Suprapubic skin (tissue), 4 donors: ENCODE data around the gene SFT2D3.

ENCODE experiments used
- CTCF ChIP-seq, 2 donors: fragments of 200-600 bp in 1 of 2; fragments of 450-650 bp in 1 of 2; sonication (generic) in 1 of 2; IDR thresholded peaks; one replicate each; pipeline ENCODE4 v1.5.1; 2016 to 2019; ENCODE audit warnings: antibody characterized with exemption in 2 of 2, mild to moderate bottlenecking in 1 of 2, moderate library complexity in 1 of 2
- EP300 ChIP-seq: sonication (generic); formaldehyde crosslinking; IDR thresholded peaks from one replicate; pipeline ENCODE4 v1.6.1; 2017; ENCODE audit warnings: antibody characterized with exemption
- POLR2A ChIP-seq, 2 donors: fragments of 450-650 bp; IDR thresholded peaks; one replicate each; pipeline ENCODE4 v1.6.1; 2017; ENCODE audit warnings: antibody characterized with exemption in 2 of 2, mild to moderate bottlenecking in 2 of 2, moderate library complexity in 2 of 2
- POLR2AphosphoS5 ChIP-seq, 3 donors: sonication (generic); formaldehyde crosslinking; IDR thresholded peaks; one replicate each; pipeline ENCODE4 v1.6.1; 2017; ENCODE audit warnings: antibody characterized with exemption in 3 of 3

GRCh38 chr2:127664895-127665225, 36.4 kb upstream of the SFT2D3 start:
- TF ChIP-seq CTCF (IDR thresholded peaks at IDR 0.05): no peak
- no peak for TF ChIP-seq POLR2A (IDR thresholded peaks at IDR 0.05)
- TF ChIP-seq EP300: no peak
- TF ChIP-seq POLR2AphosphoS5 (IDR thresholded peaks at IDR 0.05): no peak
